NCI-H82 treated with DMSO at 0.1 percent for 48 hours (cell line): ENCODE measurements around the gene IGF2BP2.
A peak's percentile ranks its signal among the peaks of the same experiment; 100 is the strongest.
"Not testable (repeated sequence)": the region's sequence is repeated elsewhere in the genome, so short reads cannot be mapped to it uniquely, and the experiment has no call there.

ENCODE experiments used
- DNase-seq: peaks from one replicate; lab custom pipeline; 2025; ENCODE audit not compliant: unreplicated experiment; lab: John Stamatoyannopoulos, UW

Gene IGF2BP2

GRCh38 chr3:185716436-185717108, 108.3 kb downstream of the IGF2BP2 start:
- DNase-seq, result no peak

GRCh38 chr3:185715091-185715490, 109.8 kb downstream of the IGF2BP2 start:
- no peak for DNase-seq

GRCh38 chr3:185714085-185714484, 110.8 kb downstream of the IGF2BP2 start:
- no peak for DNase-seq

GRCh38 chr3:185713015-185713414, 111.8 kb downstream of the IGF2BP2 start:
- DNase-seq, result no peak

DNA sequence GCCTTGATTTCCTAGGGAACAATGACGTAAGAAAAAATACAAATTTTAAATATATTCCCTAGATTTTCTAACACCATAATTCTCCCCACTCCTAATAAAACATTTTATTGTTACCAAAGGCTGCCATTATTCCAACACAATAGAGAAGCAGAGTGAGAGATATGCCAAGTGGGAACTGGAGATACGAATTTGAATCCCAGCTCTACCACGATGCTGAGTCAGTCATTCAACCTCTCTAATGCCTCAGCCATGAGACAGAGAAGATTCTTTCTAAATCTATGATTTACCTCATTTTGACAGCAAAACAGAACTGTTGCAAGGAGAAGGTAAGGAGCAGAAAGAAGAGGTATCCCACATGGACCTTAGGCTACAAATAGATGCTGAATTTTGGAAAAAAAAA, 112.5 kb downstream of the IGF2BP2 start:
- DNase-seq, result no peak

- no peak for DNase-seq
Observed at GRCh38 chr3:185711255-185711870, 113.5 kb downstream of the IGF2BP2 start.

DNA sequence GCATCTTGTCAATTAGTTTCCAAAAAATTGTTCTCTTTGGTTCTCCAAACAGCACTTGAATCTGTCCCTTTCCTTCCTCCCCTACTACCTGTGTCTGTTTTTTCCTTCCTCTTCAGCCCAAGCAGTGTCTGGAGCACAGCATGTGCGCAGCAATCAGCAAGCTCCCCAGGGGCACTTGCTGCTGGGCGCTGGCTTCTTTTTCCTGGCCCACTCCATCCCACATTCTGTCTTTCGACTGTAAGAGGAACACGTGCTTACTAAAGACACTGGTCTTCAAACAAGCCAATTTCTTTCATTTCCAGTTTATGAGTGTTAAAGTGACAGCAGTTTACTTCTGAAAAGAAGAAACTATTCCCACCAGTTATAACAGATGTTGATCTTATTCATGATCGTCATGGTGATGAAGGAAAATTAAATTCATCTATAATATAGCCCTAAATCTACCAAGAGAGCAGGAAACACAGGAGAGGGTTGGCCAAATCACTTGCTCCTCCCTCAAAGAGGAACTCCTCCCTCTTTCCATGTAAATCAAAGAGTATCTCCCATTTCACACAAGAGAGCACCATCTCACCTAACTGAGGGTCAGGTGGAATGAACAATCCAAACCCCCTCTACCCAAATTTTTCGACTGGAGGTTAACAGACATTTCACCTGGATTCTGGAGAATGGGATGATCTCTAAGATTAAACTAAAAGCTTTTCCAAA, 115.4 kb downstream of the IGF2BP2 start:
- no peak for DNase-seq

DNA sequence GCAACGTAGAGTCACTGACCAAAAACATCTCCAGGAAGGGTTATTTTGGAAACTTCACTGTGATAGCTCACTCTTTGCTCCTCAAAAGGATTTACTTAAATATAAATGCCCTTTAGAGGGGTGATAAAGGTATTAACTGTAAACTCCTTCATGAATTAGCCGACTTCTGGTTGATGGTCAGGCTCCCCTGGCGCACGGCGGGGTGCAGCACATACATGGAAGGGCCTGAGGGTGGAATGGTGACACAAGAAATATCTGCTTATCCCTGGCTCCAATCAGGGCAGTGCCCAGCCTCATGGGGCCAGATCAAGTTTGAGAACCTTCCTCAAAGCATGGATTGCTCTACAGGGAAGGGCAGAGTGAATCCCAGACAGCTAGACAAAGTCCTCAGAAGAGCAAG, 116.5 kb downstream of the IGF2BP2 start:
- no peak for DNase-seq

GRCh38 chr3:185705498-185705897, 119.3 kb downstream of the IGF2BP2 start:
- DNase-seq, result no peak

DNA sequence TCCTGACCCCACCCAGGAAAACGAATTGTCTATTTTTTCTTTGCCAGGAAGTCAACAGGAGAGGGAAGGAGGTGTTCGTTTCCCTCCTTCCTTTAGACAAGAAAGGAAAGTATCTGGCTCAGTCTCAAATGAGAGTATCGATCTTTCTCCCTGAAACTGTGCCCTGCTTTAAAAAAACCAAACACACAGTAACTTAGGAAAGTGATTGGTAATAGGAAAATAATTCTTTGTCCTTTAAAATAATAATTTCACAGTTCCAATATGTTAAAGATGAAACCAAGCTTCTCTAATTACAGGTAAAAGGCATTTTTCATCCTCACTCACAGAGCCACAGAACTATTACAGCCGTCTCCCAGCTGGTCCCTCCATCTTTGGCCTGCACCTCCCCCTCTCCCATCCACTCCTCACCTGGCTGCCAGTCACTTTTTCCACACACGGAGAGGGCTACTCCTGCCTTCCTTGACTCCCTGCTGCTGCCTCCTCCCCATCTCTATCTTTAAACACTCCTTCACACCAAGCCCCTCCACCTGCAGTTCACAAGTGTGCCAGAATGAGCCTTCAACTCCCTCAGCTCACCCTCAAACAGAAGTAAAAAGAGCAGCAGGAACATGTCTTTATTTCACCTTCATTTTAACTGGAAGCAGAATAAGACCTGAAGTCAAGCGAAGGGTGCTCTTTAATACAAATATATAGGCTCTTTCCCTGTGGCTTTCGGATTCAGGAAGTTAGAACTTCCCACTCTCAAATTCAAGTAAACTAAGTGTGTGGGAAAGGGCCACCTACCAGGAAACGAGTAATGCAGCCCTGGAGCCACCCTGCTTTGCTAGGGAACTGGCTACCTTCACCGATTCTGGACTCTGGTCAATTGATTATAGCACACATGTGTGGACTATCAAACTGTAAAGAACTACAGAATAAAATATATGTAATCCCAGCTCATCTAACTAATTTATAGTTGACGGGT, 122.3 kb downstream of the IGF2BP2 start:
- peak; percentile 32 for DNase-seq

DNA sequence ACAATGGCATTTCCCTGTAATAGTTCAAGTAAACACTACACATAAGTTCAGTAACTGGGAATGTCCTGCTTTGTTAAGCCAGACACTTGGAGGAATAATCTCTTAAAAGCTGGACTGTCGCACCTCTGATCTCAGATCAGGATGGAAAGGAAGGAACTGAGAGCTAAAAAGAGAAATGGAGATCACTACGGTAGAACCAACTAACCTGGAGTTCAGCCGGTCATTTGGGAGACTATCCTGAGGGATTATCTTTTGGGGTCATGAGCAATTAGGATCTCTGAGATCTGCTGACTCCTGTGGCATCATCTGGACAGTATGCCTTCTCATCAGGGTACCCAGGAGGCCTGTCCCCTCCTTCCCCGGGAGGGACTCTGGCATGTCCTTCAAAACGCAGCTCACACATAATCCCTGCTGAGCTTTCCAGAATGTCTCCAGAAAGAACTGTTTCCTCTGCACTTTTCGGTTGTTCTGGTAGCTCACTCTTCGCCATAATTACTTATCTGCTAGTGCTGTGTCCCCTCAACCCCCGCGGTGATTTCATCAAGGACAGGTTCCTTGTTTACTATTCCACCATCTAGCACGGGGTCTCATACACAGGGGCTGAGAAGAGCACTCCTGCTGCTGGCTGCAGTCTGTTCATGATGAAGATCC, 123.1 kb downstream of the IGF2BP2 start:
- DNase-seq, result no peak

- DNase-seq, result no peak
Observed at GRCh38 chr3:185699927-185700326, 124.9 kb downstream of the IGF2BP2 start.

DNA sequence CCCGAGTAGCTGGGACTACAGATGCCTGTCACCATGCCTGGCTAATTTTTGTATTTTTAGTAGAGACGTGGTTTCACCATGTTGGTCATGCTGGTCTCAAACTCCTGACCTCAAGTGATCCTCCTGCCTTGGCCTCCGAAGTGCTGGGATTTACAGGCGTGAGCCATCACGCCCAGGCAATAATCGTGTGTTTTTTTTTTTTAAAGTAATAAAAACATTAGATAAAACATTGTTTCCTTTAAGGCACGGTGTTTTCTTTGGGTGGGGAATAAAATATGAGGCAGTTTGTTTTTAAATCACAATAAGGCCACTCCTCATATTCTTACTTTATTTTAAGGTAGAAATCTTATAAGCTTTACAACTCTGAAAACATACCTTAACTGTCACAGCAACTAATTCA, 127.6 kb downstream of the IGF2BP2 start:
- not testable (repeated sequence) for DNase-seq

DNA sequence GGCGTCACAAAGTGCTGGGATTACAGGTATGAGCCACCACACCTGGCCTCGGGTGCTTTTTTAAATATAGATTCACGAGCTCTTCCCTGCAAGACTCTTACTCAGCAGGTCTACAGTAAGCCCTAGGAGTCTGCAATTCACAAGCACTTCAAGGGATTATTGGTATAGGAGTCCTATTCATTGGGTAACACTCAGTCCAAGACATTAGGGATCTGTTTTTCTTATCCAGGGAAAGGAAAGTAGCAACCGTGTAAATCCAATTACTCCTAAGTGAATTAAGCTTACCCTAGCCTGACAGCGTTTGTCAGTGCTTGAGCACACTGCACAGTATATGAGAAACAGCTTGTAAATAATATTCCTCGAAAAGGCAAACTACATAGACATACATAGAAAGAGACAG, 128.8 kb downstream of the IGF2BP2 start:
- peak; percentile 99 for DNase-seq

GRCh38 chr3:185693985-185694653, 130.7 kb downstream of the IGF2BP2 start:
- no peak for DNase-seq

GRCh38 chr3:185691622-185692021, 133.2 kb downstream of the IGF2BP2 start:
- no peak for DNase-seq

DNA sequence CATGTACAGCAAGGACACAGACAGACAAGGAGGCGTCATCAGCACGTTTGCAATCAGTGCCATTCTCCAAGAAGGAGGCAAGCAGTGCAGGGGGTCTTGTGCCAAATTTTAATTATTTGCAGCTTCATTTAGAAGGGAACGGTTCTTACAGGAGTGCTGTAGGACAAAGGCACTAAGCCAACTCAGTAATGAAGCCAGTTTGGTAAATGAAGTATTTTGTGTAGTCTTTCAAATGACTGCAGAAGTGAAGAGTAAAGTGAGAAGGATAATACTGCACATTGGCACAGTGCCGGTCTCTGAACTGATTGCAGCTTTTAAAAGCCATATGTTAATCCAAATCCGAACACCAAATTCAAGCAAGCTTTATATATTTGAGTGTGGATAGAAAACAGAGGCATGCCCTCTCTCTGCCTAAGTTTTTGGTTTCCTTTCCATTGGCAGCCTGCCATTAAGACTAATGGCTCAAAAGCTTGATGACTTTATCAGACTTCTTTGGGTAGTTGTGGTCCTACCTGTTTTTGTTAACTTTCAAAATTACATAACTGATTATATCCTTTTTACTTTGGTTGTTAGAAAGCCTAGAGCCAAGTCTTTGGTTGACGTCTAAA, 137.5 kb downstream of the IGF2BP2 start:
- no peak for DNase-seq

- DNase-seq, result no peak
Observed at GRCh38 chr3:185685231-185686035, 139.4 kb downstream of the IGF2BP2 start.

- DNase-seq, result no peak
Observed at GRCh38 chr3:185680231-185680630, 144.6 kb downstream of the IGF2BP2 start.
